T-helper 2 cell treated with Interferon-gamma antibody and Interleukin-4, amounts not matched to agents 100 ng/mL and 5 ng/mL, for 36 hours (primary cell): ENCODE data around the gene CLEC5A. TPM values are rescaled to one million over a fixed set of nuclear protein-coding genes. Genes with fewer than 3 reads are reported as not detected.
"Not testable (repeated sequence)": the region's sequence is repeated elsewhere in the genome, so short reads cannot be mapped to it uniquely, and the experiment has no call there.

Experiments used
- intact Hi-C: fragments of 100-400 bp; cut with micrococcal nuclease; formaldehyde crosslinking; loops from one replicate; pipeline ENCODE4 v1.15.1; 2023
- total RNA-seq: library from RNA; stranded (reverse); gene quantifications from 2 replicates; pipeline ENCODE4 v1.2.3, GENCODE V29; 2022

CLEC5A gene
- not detected in 2 replicates for total RNA-seq

- intact Hi-C loops, result no loop called here
Measured at GRCh38 chr7:141946796-141947195, at the start of gene CLEC5A. CLEC5A (minus strand) TSS chr7:141946974; CDS start chr7:141946292, 682 bp downstream.

GRCh38 chr7:141993354-141993753 is 46.6 kb upstream of the CLEC5A start:
- intact Hi-C loops, result no loop called here

GRCh38 chr7:141992688-141993087 is 45.9 kb upstream of the CLEC5A start:
- intact Hi-C loops, result no loop called here

- intact Hi-C loops, result no loop called here
Measured at GRCh38 chr7:141992156-141992555, 45.4 kb upstream of the CLEC5A start.

GRCh38 chr7:141991140-141991539 is 44.4 kb upstream of the CLEC5A start:
- intact Hi-C loops, result no loop called here

GRCh38 chr7:141990011-141990725 is 43.4 kb upstream of the CLEC5A start:
- intact Hi-C loops, result no loop called here

- intact Hi-C loops, result not testable (repeated sequence)
Measured at GRCh38 chr7:141987803-141988202, 41.0 kb upstream of the CLEC5A start.

- intact Hi-C loops, result no loop called here
Measured at GRCh38 chr7:141986923-141987322, 40.1 kb upstream of the CLEC5A start.

- intact Hi-C loops, result not testable (repeated sequence)
Measured at GRCh38 chr7:141985926-141986325, 39.2 kb upstream of the CLEC5A start.

GRCh38 chr7:141979568-141979967 is 32.8 kb upstream of the CLEC5A start:
- intact Hi-C loops, result loop anchor here (5.0 to 10.0 kb wide), 3 partner anchors 153 to 1025 kb away; no protein-coding TSS in a partner anchor

GRCh38 chr7:141978351-141978750 is 31.6 kb upstream of the CLEC5A start:
- intact Hi-C loops, result loop anchor here (5.0 to 10.0 kb wide), 3 partner anchors 154 to 1026 kb away; no protein-coding TSS in a partner anchor

GRCh38 chr7:141976524-141977245 is 29.9 kb upstream of the CLEC5A start:
- intact Hi-C loops, result loop anchor here (1.0 to 10.0 kb wide), 5 partner anchors 156 to 1028 kb away; no protein-coding TSS in a partner anchor

GRCh38 chr7:141975806-141976523 is 29.2 kb upstream of the CLEC5A start:
- intact Hi-C loops, result loop anchor here (1.0 to 10.0 kb wide), 5 partner anchors 156 to 1029 kb away; no protein-coding TSS in a partner anchor

GRCh38 chr7:141974831-141975230 is 28.1 kb upstream of the CLEC5A start:
- intact Hi-C loops, result loop anchor here (5.0 to 10.0 kb wide), 3 partner anchors 157 to 1030 kb away; no protein-coding TSS in a partner anchor

GRCh38 chr7:141973673-141974072 is 26.9 kb upstream of the CLEC5A start, which contains the start of gene TAS2R38:
TAS2R38 (minus strand) TSS chr7:141973773; CDS start chr7:141973689, 84 bp downstream.
- intact Hi-C loops, result loop anchor here (10.0 kb wide), 1 partner anchor 1031 kb away; no protein-coding TSS in a partner anchor

- intact Hi-C loops, result no loop called here
Measured at GRCh38 chr7:141960687-141961422, 14.1 kb upstream of the CLEC5A start.

GRCh38 chr7:141956084-141956483 is 9.3 kb upstream of the CLEC5A start:
- intact Hi-C loops, result no loop called here

GRCh38 chr7:141954334-141954733 is 7.6 kb upstream of the CLEC5A start:
- intact Hi-C loops, result no loop called here

- intact Hi-C loops, result no loop called here
Measured at GRCh38 chr7:141952461-141952860, 5.7 kb upstream of the CLEC5A start.

- intact Hi-C loops, result no loop called here
Measured at GRCh38 chr7:141950806-141951205, 4.0 kb upstream of the CLEC5A start.

GRCh38 chr7:141949911-141950310 is 3.1 kb upstream of the CLEC5A start:
- intact Hi-C loops, result no loop called here
